Prostate gland (tissue), 2 donors: Measurements from ENCODE around the gene ATP2A1.

Experiments used
- POLR2AphosphoS5 ChIP-seq: sonication (generic); formaldehyde crosslinking; IDR thresholded peaks from one replicate; pipeline ENCODE4 v1.6.1; 2017; ENCODE audit warnings: antibody characterized with exemption
- TF ChIP-seq, protein P1 (sequence below), 4 experiments: fragments of 200-600 bp in 2 of 4; fragments of 450-650 bp in 2 of 4; sonication (generic) in 2 of 4; IDR thresholded peaks; 1 replicate in 3 of 4; 2 replicates in 1 of 4; pipeline ENCODE4 v1.5.1; 2016 to 2019; ENCODE audit warnings: antibody characterized with exemption in 4 of 4, mild to moderate bottlenecking in 2 of 4, moderate library complexity in 2 of 4

DNA sequence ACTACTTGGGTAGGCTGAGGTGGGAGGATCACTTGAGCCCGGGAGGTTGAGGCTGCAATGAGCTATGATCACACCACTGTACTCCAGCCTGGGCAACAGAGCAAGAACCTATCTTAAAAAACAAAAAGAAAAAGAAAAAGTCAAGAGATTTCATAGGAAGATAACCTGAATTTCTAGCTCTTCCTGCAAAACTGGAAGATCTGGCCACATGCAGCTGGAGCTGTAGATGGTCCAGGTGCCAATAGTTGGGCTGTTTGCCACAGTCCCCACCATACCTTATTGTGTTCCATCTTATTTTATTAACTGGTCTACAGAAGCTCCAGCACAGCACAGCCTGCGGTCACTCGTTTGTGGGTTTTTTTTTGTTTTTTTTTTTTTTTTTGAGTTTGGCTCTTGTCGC lies 15.0 kb downstream of the ATP2A1 start:
- TF ChIP-seq, protein P1, sequence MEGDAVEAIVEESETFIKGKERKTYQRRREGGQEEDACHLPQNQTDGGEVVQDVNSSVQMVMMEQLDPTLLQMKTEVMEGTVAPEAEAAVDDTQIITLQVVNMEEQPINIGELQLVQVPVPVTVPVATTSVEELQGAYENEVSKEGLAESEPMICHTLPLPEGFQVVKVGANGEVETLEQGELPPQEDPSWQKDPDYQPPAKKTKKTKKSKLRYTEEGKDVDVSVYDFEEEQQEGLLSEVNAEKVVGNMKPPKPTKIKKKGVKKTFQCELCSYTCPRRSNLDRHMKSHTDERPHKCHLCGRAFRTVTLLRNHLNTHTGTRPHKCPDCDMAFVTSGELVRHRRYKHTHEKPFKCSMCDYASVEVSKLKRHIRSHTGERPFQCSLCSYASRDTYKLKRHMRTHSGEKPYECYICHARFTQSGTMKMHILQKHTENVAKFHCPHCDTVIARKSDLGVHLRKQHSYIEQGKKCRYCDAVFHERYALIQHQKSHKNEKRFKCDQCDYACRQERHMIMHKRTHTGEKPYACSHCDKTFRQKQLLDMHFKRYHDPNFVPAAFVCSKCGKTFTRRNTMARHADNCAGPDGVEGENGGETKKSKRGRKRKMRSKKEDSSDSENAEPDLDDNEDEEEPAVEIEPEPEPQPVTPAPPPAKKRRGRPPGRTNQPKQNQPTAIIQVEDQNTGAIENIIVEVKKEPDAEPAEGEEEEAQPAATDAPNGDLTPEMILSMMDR (IDR thresholded peaks at IDR 0.05) = no peak
- no peak for TF ChIP-seq POLR2AphosphoS5
